MCF 10A (cell line): ENCODE results near the gene ACP2. TPM values are rescaled to one million over a fixed set of nuclear protein-coding genes. Genes with fewer than 3 reads are reported as not detected.
"Not testable (repeated sequence)": the region's sequence is repeated elsewhere in the genome, so short reads cannot be mapped to it uniquely, and the experiment has no call there.

Experiments used
- BruUV-seq: library from RNA; stranded (reverse); fragments of 400-500 nt; replicated peaks from 2 replicates; lab custom pipeline; 2021; lab: Mats Ljungman, UMichigan
- CTCF ChIA-PET: fragments of 300-600 bp; sonication (Branson Sonifier 250); formaldehyde crosslinking; extraction: SDS; loops from one replicate; lab custom pipeline; 2021; ENCODE audit warnings: antibody characterized with exemption, inconsistent platforms; lab: Yijun Ruan, JAX
- POLR2A ChIA-PET: fragments of 300-600, 350-650 bp; sonication (Branson Sonifier 250); formaldehyde crosslinking; extraction: SDS; loops from one replicate; lab custom pipeline; 2020; ENCODE audit warnings: antibody characterized with exemption, inconsistent platforms; lab: Yijun Ruan, JAX
- DNase-seq: peaks from one replicate; pipeline ENCODE4 v3.0.0-alpha.2; 2018; ENCODE audit not compliant: unreplicated experiment
- H3K27ac Mint-ChIP-seq: one replicate; pipeline ENCODE4 v1.8.0; 2022; ENCODE audit warnings: mild to moderate bottlenecking, low read depth, mixed read lengths; ENCODE audit not compliant: unreplicated experiment
- H3K27me3 Mint-ChIP-seq: one replicate; pipeline ENCODE4 v1.8.0; 2022; ENCODE audit warnings: mixed read lengths; ENCODE audit not compliant: insufficient read depth, unreplicated experiment
- H3K36me3 Mint-ChIP-seq: one replicate; pipeline ENCODE4 v1.8.0; 2022; ENCODE audit warnings: mild to moderate bottlenecking, moderate library complexity, mixed read lengths; ENCODE audit not compliant: insufficient read depth, unreplicated experiment
- H3K4me1 Mint-ChIP-seq: one replicate; pipeline ENCODE4 v1.8.0; 2022; ENCODE audit warnings: mixed read lengths; ENCODE audit not compliant: insufficient read depth, unreplicated experiment
- H3K4me3 Mint-ChIP-seq: one replicate; pipeline ENCODE4 v1.8.0; 2022; ENCODE audit warnings: mild to moderate bottlenecking, moderate library complexity, mixed read lengths; ENCODE audit not compliant: unreplicated experiment
- H3K9me3 Mint-ChIP-seq: one replicate; pipeline ENCODE4 v1.8.0; 2022; ENCODE audit warnings: mixed read lengths; ENCODE audit not compliant: unreplicated experiment
- CTCF ChIP-seq: fragments of 200-600 bp; IDR thresholded peaks from one replicate; pipeline ENCODE4 v1.8.0; 2022; ENCODE audit warnings: antibody characterized with exemption, mild to moderate bottlenecking; ENCODE audit not compliant: unreplicated experiment
- intact Hi-C: fragments of 100-400 bp; cut with micrococcal nuclease; formaldehyde crosslinking; loops from 2 replicates; pipeline ENCODE4 v1.14.1; 2022
- total RNA-seq: library from RNA; stranded (reverse); gene quantifications from 2 replicates; pipeline ENCODE4 v1.2.3, GENCODE V29; 2022

Gene ACP2
- total RNA-seq, 1 experiment from 2014 or later, result 18.7 TPM

- intact Hi-C loops, result no loop called here
Observed at GRCh38 chr11:47201015-47201414, 47.6 kb downstream of the ACP2 start.

GRCh38 chr11:47198161-47198560 lies 50.5 kb downstream of the ACP2 start:
- CTCF ChIA-PET, result interaction anchor here (0.9 kb wide), 1 partner anchor 36 kb away, joined by 3 read pairs; no protein-coding TSS in a partner anchor
- intact Hi-C loops, POLR2A ChIA-PET, H3K27ac Mint-ChIP-seq, BruUV-seq, H3K27me3 Mint-ChIP-seq, H3K9me3 Mint-ChIP-seq, H3K36me3 Mint-ChIP-seq, DNase-seq, H3K4me3 Mint-ChIP-seq, H3K4me1 Mint-ChIP-seq: not testable (repeated sequence)

More at GRCh38 chr11:47201015-47201414, 47.6 kb downstream of the ACP2 start:
- ChIA-PET CTCF (interaction anchor here (0.6 to 1.0 kb wide), 3 partner anchors 8 to 377 kb away, joined by 3 to 4 read pairs (median 3); partner anchors contain the start of gene ACP2), POLR2A (interaction anchor here (1.5 to 2.6 kb wide), 2 partner anchors 12 to 13 kb away, joined by 4 to 7 read pairs; partner anchors contain the start of gene DDB2)
- Mint-ChIP-seq H3K4me3 (no peak overlapping the region), H3K9me3 (no peaks in the 10 kb centered on the region), H3K27ac (no peak overlapping the region), H3K36me3 (no peaks in the 10 kb centered on the region), H3K27me3 (no peaks in the 10 kb centered on the region), H3K4me1 (peaks cover 9% of the 10 kb centered on the region)
- BruUV-seq, result no TSS peak
- DNase-seq, result no peak
- TF ChIP-seq CTCF, result no peak

GRCh38 chr11:47192111-47192510 lies 56.5 kb downstream of the ACP2 start:
- H3K4me1 Mint-ChIP-seq, result peaks cover 13% of the 10 kb centered on the region
- no peak for TF ChIP-seq CTCF
- H3K4me3 Mint-ChIP-seq, result no peak overlapping the region
- intact Hi-C loops, result no loop called here
- no peaks in the 10 kb centered on the region for H3K9me3 Mint-ChIP-seq
- no peak overlapping the region for H3K27ac Mint-ChIP-seq
- H3K27me3 Mint-ChIP-seq, result no peaks in the 10 kb centered on the region
- ChIA-PET POLR2A (interaction anchor here (0.6 to 3.7 kb wide), 2 partner anchors 23 to 395 kb away, joined by 3 to 69 read pairs; partner anchors contain the start of gene DDB2), CTCF (interaction anchor here (0.9 to 2.8 kb wide), 4 partner anchors 10 to 22 kb away, joined by 3 to 17 read pairs (median 6); no protein-coding TSS in a partner anchor)
- no peak for DNase-seq
- no peaks in the 10 kb centered on the region for H3K36me3 Mint-ChIP-seq
- no TSS peak for BruUV-seq

GRCh38 chr11:47191137-47191536 lies 57.5 kb downstream of the ACP2 start:
- H3K36me3 Mint-ChIP-seq, BruUV-seq, intact Hi-C loops, H3K27me3 Mint-ChIP-seq, H3K27ac Mint-ChIP-seq, DNase-seq, CTCF ChIA-PET, H3K9me3 Mint-ChIP-seq, H3K4me3 Mint-ChIP-seq: not testable (repeated sequence)
- peaks cover 13% of the 10 kb centered on the region for H3K4me1 Mint-ChIP-seq
- POLR2A ChIA-PET, result interaction anchor here (3.7 kb wide), 1 partner anchor 24 kb away, joined by 69 read pairs; the partner anchor contains the start of gene DDB2

Other genes starting within 250 kb of the ACP2 start
- 78.0 and 81.4 TPM in 2 replicates for gene ARFGAP2, start 71.9 kb downstream of the ACP2 start, total RNA-seq
- gene PACSIN3, start 62.4 kb downstream of the ACP2 start, total RNA-seq, result 58.7 and 67.0 TPM in 2 replicates
- 62.8 and 78.3 TPM in 2 replicates for gene DDB2, start 33.8 kb downstream of the ACP2 start, total RNA-seq
- 17.8 and 20.0 TPM in 2 replicates for gene NR1H3, start 9.2 kb upstream of the ACP2 start, total RNA-seq
- gene MADD, start 21.3 kb upstream of the ACP2 start, total RNA-seq, result 23.4 and 24.8 TPM in 2 replicates
- not detected in 2 replicates for gene MYBPC3, start 103.9 kb upstream of the ACP2 start, total RNA-seq
- not detected in 2 replicates for gene SPI1, start 129.7 kb upstream of the ACP2 start, total RNA-seq
- 56.2 and 56.5 TPM in 2 replicates for gene SLC39A13, start 159.8 kb upstream of the ACP2 start, total RNA-seq
- gene PSMC3, start 177.6 kb upstream of the ACP2 start, total RNA-seq, result 162 and 194 TPM in 2 replicates
- gene RAPSN, start 200.3 kb upstream of the ACP2 start, total RNA-seq, result 0.51 and 0.64 TPM in 2 replicates